HepG2 (cell line): ENCODE results near the gene ZNF169. TPM values are rescaled to one million over a fixed set of nuclear protein-coding genes. Genes with fewer than 3 reads are reported as not detected.
A peak's percentile ranks its signal among the peaks of the same experiment; 100 is the strongest.

ENCODE experiments used
- ATAC-seq: fragments of 200-7000 bp; cut with Tn5 transposase; 3 replicates; pipeline ENCODE4 v1.9.1; 2020; ENCODE audit warnings: mild to moderate bottlenecking, moderate library complexity
- BruUV-seq: library from RNA; stranded (reverse); fragments of 400-500 nt; replicated peaks from 2 replicates; lab custom pipeline; 2021; lab: Mats Ljungman, UMichigan
- CTCF ChIA-PET: fragments of 300-600 bp; formaldehyde crosslinking; extraction: SDS; loops from one replicate; lab custom pipeline; 2021; ENCODE audit warnings: low total read pairs, inconsistent platforms, low intra/inter-chr PET ratio; lab: Yijun Ruan, JAX
- POLR2A ChIA-PET: fragments of 350-600 bp; sonication (Branson Sonifier 250); formaldehyde crosslinking; loops from one replicate; lab custom pipeline; 2020; ENCODE audit warnings: antibody characterized with exemption, inconsistent platforms; lab: Yijun Ruan, JAX
- DNase-seq: peaks from one replicate; pipeline ENCODE4 v3.0.0-alpha.2; 2015; ENCODE audit warnings: low spot score
- FAIRE-seq: peaks from 3 replicates; lab custom pipeline; 2011; peaks lifted over from hg19 to GRCh38; lab: Jason Lieb, UNC
- H2AFZ ChIP-seq: one replicate; pipeline ENCODE4 v1.6.1; 2011; ENCODE audit warnings: low read length, inconsistent platforms
- H3K27ac ChIP-seq: fragments of 300-600 bp; 3 replicates; pipeline ENCODE4 v1.8.0; 2011; ENCODE audit warnings: mixed run types, mild to moderate bottlenecking, mixed read lengths, low read length, inconsistent platforms; ENCODE audit not compliant: insufficient read depth; ENCODE audit errors: extremely low read length
- H3K27me3 ChIP-seq, 2 experiments: fragments of 200-600 bp in 1 of 2; 2 replicates in 1 of 2; 3 replicates in 1 of 2; pipeline versions ENCODE4 v1.6.0 to v1.8.0; 2011; ENCODE audit warnings: low read length in 2 of 2, mild to moderate bottlenecking in 2 of 2, moderate library complexity in 2 of 2, inconsistent platforms in 1 of 2; ENCODE audit not compliant: insufficient read depth in 2 of 2, control insufficient read depth in 1 of 2
- H3K36me3 ChIP-seq, 2 experiments: fragments of 200-600 bp in 1 of 2; replicated peaks in 1 of 2; 2 replicates in 1 of 2; 3 replicates in 1 of 2; pipeline versions ENCODE4 v1.5.1 to v1.8.0; 2011; ENCODE audit warnings: low read length in 2 of 2, inconsistent platforms in 1 of 2; ENCODE audit not compliant: insufficient read depth in 2 of 2, control insufficient read depth in 1 of 2
- H3K4me1 ChIP-seq: 2 replicates; pipeline ENCODE4 v1.5.1; 2012; ENCODE audit warnings: low read length, inconsistent platforms; ENCODE audit not compliant: insufficient read depth
- H3K4me2 ChIP-seq: 2 replicates; pipeline ENCODE4 v1.6.0; 2011; ENCODE audit warnings: low read depth, low read length, inconsistent platforms
- H3K4me3 ChIP-seq, 3 experiments: fragments of 200-600 bp in 1 of 3; sonication (generic), shearing (Covaris generic) in 1 of 3; replicated peaks in 1 of 3; 2 replicates each; pipeline ENCODE4 v1.5.1; 2011 to 2016; ENCODE audit warnings: low read length in 3 of 3, inconsistent platforms in 2 of 3, low read depth in 2 of 3, mild to moderate bottlenecking in 2 of 3, control low read depth in 1 of 3, mixed read lengths in 1 of 3; ENCODE audit not compliant: insufficient read depth in 1 of 3
- H3K79me2 ChIP-seq: one replicate; pipeline ENCODE4 v1.6.1; 2011; ENCODE audit warnings: low read length, inconsistent platforms; ENCODE audit not compliant: insufficient read depth
- H3K9ac ChIP-seq: 2 replicates; pipeline ENCODE4 v1.6.0; 2011; ENCODE audit warnings: mild to moderate bottlenecking, low read depth, low read length, inconsistent platforms; ENCODE audit not compliant: insufficient read depth
- H3K9me3 ChIP-seq: 2 replicates; pipeline ENCODE4 v1.5.1; 2012; ENCODE audit warnings: mild to moderate bottlenecking, low read length
- H4K20me1 ChIP-seq: 2 replicates; pipeline ENCODE4 v1.6.0; 2011; ENCODE audit warnings: inconsistent platforms, mild to moderate bottlenecking, low read length, moderate library complexity; ENCODE audit not compliant: insufficient read depth
- BRCA1 ChIP-seq: sonication (generic); formaldehyde crosslinking; IDR thresholded peaks from 2 replicates; pipeline ENCODE4 v1.4.0; 2020; ENCODE audit warnings: missing genetic modification reagents
- CTCF ChIP-seq: sonication (generic); formaldehyde crosslinking; IDR thresholded peaks from 2 replicates; pipeline ENCODE4 v1.5.0; 2020; ENCODE audit warnings: mild to moderate bottlenecking, missing genetic modification reagents, moderate library complexity
- GABPA ChIP-seq, 2 experiments: IDR thresholded peaks; 2 replicates each; pipeline ENCODE4 v1.6.1; 2011 to 2016; ENCODE audit warnings: low read depth in 2 of 2, low read length in 1 of 2, missing biosample characterization in 1 of 2, missing genetic modification characterization in 1 of 2
- NR2F6 ChIP-seq, 2 experiments: IDR thresholded peaks; 2 replicates each; pipeline ENCODE4 v1.6.1; 2016; ENCODE audit warnings: antibody characterized with exemption in 1 of 2, mild to moderate bottlenecking in 1 of 2
- NRL ChIP-seq: sonication (generic); formaldehyde crosslinking; IDR thresholded peaks from 2 replicates; pipeline ENCODE4 v1.5.0; 2020; ENCODE audit warnings: missing genetic modification reagents, mild to moderate bottlenecking, moderate library complexity, borderline replicate concordance
- SMC3 ChIP-seq: IDR thresholded peaks from 2 replicates; pipeline ENCODE4 v1.6.1; 2011; ENCODE audit warnings: low read length, improper control_type of control experiment
- TEAD3 ChIP-seq: optimal IDR thresholded peaks from 2 replicates; pipeline ENCODE3; 2016; ENCODE audit warnings: borderline replicate concordance
- TGIF2 ChIP-seq: IDR thresholded peaks from 2 replicates; pipeline ENCODE4 v1.6.1; 2016; ENCODE audit warnings: control low read depth, missing compliant biosample characterization
- YEATS2 ChIP-seq: sonication (generic); formaldehyde crosslinking; IDR thresholded peaks from 2 replicates; pipeline ENCODE4 v1.4.0; 2020; ENCODE audit warnings: missing genetic modification reagents, borderline replicate concordance
- ZBTB8A ChIP-seq: sonication (generic); formaldehyde crosslinking; IDR thresholded peaks from 2 replicates; pipeline ENCODE4 v1.4.0; 2020; ENCODE audit warnings: mild to moderate bottlenecking, low read depth, missing genetic modification reagents, borderline replicate concordance
- ZNF367 ChIP-seq: sonication (generic); formaldehyde crosslinking; IDR thresholded peaks from 2 replicates; pipeline ENCODE4 v1.4.0; 2020; ENCODE audit warnings: missing genetic modification reagents, borderline replicate concordance
- ZNF879 ChIP-seq: sonication (generic); formaldehyde crosslinking; IDR thresholded peaks from 2 replicates; pipeline ENCODE4 v1.8.1; 2023; ENCODE audit warnings: missing genetic modification reagents
- ZNF891 ChIP-seq: sonication (generic); formaldehyde crosslinking; IDR thresholded peaks from 2 replicates; pipeline ENCODE4 v1.5.0; 2020; ENCODE audit warnings: mild to moderate bottlenecking, missing genetic modification reagents
- WGBS: methylation state at CpG from one replicate; pipeline ENCODE4 v1.1.6; 2017; ENCODE audit warnings: low lambda C conversion rate; 5-methylcytosine and 5-hydroxymethylcytosine counted together
- in situ Hi-C: cut with HindIII; loops from 2 replicates; pipeline ENCODE4 v1.10.0; 2017; ENCODE audit warnings: low pct_unique_long_range_greater_than_20kb; ENCODE audit not compliant: extremely low pct_ligation_motif_present
- intact Hi-C: fragments of 100-400 bp; cut with micrococcal nuclease; formaldehyde crosslinking; loops from one replicate; pipeline ENCODE4 v1.10.0; 2022; ENCODE audit not compliant: unreplicated experiment
- polyA plus RNA-seq, 8 experiments: library from polyadenylated mRNA; depleted of rRNA in 3 of 8; stranded (reverse) in 7 of 8; unstranded in 1 of 8; fragments of >200 nt; fragmentation: Illumina TruSeq in 4 of 8; extraction: Trizol in 4 of 8; gene quantifications; 2 replicates each; pipeline versions ENCODE4 v1.2.1 to v1.2.3, GENCODE V29; 2011 to 2016; ENCODE audit warnings: low read depth in 4 of 8, missing spikeins in 1 of 8, mixed read lengths in 1 of 8; ENCODE audit not compliant: insufficient read depth in 1 of 8
- total RNA-seq, 5 experiments: library from RNA; depleted of rRNA; stranded (reverse); fragments of >200 nt; fragmentation: Illumina TruSeq; extraction: Trizol; gene quantifications; 2 replicates each; pipeline ENCODE4 v1.2.3, GENCODE V29; 2016; ENCODE audit warnings: low read depth in 1 of 5
- TF ChIP-seq, protein P1 (sequence below): sonication (generic); formaldehyde crosslinking; conservative IDR thresholded peaks from 2 replicates; pipeline ENCODE4 v1.5.0; 2020; ENCODE audit warnings: missing genetic modification reagents
- TF ChIP-seq, protein P2 (sequence below): sonication (generic); formaldehyde crosslinking; IDR thresholded peaks from 2 replicates; pipeline ENCODE4 v1.5.0; 2020; ENCODE audit warnings: mild to moderate bottlenecking, missing genetic modification reagents, borderline replicate concordance
- TF ChIP-seq, protein P3 (sequence below): IDR thresholded peaks from 2 replicates; pipeline ENCODE4 v1.6.1; 2012; ENCODE audit warnings: inconsistent platforms

The ZNF169 gene
- total and polyA plus RNA-seq, 2 of the 13 experiments (the other 11 are each of a cell fraction or from before 2014, with no cell fraction given): 2.1 to 6.3 TPM

- WGBS: 7% methylated on average over 12 of the region's 12 CpGs
- in situ Hi-C loops: loop anchor here (5.0 kb wide), 2 partner anchors 146 to 201 kb away; no protein-coding TSS in a partner anchor
- no peak overlapping the region for H3K27ac ChIP-seq
- no peak overlapping the region for H3K9ac ChIP-seq
- peak; percentile 68 for DNase-seq
- H3K4me1 ChIP-seq: 0 out of 2 replicates have a peak, but pooled peaks cover 4% of the 10 kb centered on the region
- POLR2A ChIA-PET: interaction anchor here (0.7 to 1.2 kb wide), 3 partner anchors 47 to 201 kb away, joined by 3 read pairs; no protein-coding TSS in a partner anchor
- H3K79me2 ChIP-seq: no peaks in the 10 kb centered on the region
- H3K36me3 ChIP-seq: no peaks in the 10 kb centered on the region
- no peak overlapping the region for H2AFZ ChIP-seq
- peak overlapping the region; percentile 34; the same call in 1 of the 2 replicates for H3K4me2 ChIP-seq
- peak; percentile 96 for ATAC-seq
- H3K4me3 ChIP-seq: no peak overlapping the region
- FAIRE-seq: peak; percentile 97
- peaks cover 0 to 10% of the 10 kb centered on the region in 2 experiments; a peak in 2 of 5 replicates for H3K27me3 ChIP-seq
- no TSS peak for BruUV-seq
- H3K9me3 ChIP-seq: no peaks in the 10 kb centered on the region
- intact Hi-C loops: loop anchor here (1.0 kb wide), 2 partner anchors 148 to 199 kb away; no protein-coding TSS in a partner anchor
- CTCF ChIA-PET: interaction anchor here (1.2 to 4.1 kb wide), 4 partner anchors 148 to 211 kb away, joined by 5 to 63 read pairs (median 23); no protein-coding TSS in a partner anchor
- no peaks in the 10 kb centered on the region for H4K20me1 ChIP-seq
- TF ChIP-seq SMC3: peak; percentile 98
- no peak for TF ChIP-seq ZNF879 (CRISPR knock-in tag)
- 0 out of 2 replicates have a peak, but pooled peaks have one; percentile 12 for TF ChIP-seq TGIF2
- TF ChIP-seq GABPA (IDR thresholded peaks at IDR 0.05; ENCODE audit: low read depth, low read length): no peak
- TF ChIP-seq GABPA (CRISPR knock-in tag; IDR thresholded peaks at IDR 0.05; ENCODE audit: low read depth): no peak
- no peak for TF ChIP-seq ZNF367
- TF ChIP-seq NR2F6 (IDR thresholded peaks at IDR 0.05): peak; percentile 36; the same call in 1 of the 2 replicates
- no peak for TF ChIP-seq NR2F6 (CRISPR knock-in tag; IDR thresholded peaks at IDR 0.05)
- no peak for TF ChIP-seq BRCA1 (CRISPR knock-in tag)
- TF ChIP-seq, protein P1, sequence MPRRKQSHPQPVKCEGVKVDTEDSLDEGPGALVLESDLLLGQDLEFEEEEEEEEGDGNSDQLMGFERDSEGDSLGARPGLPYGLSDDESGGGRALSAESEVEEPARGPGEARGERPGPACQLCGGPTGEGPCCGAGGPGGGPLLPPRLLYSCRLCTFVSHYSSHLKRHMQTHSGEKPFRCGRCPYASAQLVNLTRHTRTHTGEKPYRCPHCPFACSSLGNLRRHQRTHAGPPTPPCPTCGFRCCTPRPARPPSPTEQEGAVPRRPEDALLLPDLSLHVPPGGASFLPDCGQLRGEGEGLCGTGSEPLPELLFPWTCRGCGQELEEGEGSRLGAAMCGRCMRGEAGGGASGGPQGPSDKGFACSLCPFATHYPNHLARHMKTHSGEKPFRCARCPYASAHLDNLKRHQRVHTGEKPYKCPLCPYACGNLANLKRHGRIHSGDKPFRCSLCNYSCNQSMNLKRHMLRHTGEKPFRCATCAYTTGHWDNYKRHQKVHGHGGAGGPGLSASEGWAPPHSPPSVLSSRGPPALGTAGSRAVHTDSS: no peak
- TF ChIP-seq ZNF891: no peak
- peak; percentile 92 for TF ChIP-seq CTCF
- no peak for TF ChIP-seq NRL (CRISPR knock-in tag)
- TF ChIP-seq TEAD3 (CRISPR knock-in tag): peak; percentile 46
- TF ChIP-seq, protein P2, sequence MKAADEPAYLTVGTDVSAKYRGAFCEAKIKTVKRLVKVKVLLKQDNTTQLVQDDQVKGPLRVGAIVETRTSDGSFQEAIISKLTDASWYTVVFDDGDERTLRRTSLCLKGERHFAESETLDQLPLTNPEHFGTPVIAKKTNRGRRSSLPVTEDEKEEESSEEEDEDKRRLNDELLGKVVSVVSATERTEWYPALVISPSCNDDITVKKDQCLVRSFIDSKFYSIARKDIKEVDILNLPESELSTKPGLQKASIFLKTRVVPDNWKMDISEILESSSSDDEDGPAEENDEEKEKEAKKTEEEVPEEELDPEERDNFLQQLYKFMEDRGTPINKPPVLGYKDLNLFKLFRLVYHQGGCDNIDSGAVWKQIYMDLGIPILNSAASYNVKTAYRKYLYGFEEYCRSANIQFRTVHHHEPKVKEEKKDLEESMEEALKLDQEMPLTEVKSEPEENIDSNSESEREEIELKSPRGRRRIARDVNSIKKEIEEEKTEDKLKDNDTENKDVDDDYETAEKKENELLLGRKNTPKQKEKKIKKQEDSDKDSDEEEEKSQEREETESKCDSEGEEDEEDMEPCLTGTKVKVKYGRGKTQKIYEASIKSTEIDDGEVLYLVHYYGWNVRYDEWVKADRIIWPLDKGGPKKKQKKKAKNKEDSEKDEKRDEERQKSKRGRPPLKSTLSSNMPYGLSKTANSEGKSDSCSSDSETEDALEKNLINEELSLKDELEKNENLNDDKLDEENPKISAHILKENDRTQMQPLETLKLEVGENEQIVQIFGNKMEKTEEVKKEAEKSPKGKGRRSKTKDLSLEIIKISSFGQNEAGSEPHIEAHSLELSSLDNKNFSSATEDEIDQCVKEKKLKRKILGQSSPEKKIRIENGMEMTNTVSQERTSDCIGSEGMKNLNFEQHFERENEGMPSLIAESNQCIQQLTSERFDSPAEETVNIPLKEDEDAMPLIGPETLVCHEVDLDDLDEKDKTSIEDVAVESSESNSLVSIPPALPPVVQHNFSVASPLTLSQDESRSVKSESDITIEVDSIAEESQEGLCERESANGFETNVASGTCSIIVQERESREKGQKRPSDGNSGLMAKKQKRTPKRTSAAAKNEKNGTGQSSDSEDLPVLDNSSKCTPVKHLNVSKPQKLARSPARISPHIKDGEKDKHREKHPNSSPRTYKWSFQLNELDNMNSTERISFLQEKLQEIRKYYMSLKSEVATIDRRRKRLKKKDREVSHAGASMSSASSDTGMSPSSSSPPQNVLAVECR: peak; percentile 15; the same call in 1 of the 2 replicates
- TF ChIP-seq ZBTB8A (CRISPR knock-in tag): no peak
- TF ChIP-seq, protein P3, sequence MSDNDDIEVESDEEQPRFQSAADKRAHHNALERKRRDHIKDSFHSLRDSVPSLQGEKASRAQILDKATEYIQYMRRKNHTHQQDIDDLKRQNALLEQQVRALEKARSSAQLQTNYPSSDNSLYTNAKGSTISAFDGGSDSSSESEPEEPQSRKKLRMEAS: 0 out of 2 replicates have a peak, but pooled peaks have one; percentile 23
- no peak for TF ChIP-seq YEATS2 (CRISPR knock-in tag)
These were observed 45.5 kb upstream of the ZNF169 start for GRCh38 chr9:94213511-94214124.
